NCI-H1930 (cell line): ENCODE data around the gene PGA3.
"Not testable (repeated sequence)": the region's sequence is repeated elsewhere in the genome, so short reads cannot be mapped to it uniquely, and the experiment has no call there.

Experiments used
- DNase-seq, 2 experiments: peaks; one replicate each; lab custom pipeline; 2025; lab: John Stamatoyannopoulos, UW

The PGA3 gene

GRCh38 chr11:61210629-61211028 lies 7.3 kb downstream of the PGA3 start:
- DNase-seq: not testable (repeated sequence)

GRCh38 chr11:61211327-61211952 lies 8.1 kb downstream of the PGA3 start:
- not testable (repeated sequence) for DNase-seq

DNA sequence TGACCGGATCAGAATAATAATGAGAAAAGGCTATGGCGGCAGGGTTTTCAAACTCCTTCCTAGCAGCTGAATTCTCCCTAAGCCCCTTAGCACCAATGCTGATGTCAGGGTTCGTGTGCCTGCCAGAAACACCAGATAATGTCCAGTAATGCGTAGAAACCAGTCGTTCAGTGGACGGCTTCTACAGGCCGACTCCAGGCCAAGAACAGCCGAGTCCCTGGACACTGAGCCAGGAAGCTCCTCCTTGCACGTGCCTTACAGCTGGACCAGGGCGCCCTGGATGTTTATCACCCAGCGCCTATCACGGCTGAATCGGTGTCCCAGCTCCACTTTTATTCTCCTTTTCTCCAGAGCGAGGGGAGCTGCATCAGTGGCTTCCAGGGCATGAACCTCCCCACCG lies 8.9 kb downstream of the PGA3 start:
- DNase-seq: not testable (repeated sequence)

DNA sequence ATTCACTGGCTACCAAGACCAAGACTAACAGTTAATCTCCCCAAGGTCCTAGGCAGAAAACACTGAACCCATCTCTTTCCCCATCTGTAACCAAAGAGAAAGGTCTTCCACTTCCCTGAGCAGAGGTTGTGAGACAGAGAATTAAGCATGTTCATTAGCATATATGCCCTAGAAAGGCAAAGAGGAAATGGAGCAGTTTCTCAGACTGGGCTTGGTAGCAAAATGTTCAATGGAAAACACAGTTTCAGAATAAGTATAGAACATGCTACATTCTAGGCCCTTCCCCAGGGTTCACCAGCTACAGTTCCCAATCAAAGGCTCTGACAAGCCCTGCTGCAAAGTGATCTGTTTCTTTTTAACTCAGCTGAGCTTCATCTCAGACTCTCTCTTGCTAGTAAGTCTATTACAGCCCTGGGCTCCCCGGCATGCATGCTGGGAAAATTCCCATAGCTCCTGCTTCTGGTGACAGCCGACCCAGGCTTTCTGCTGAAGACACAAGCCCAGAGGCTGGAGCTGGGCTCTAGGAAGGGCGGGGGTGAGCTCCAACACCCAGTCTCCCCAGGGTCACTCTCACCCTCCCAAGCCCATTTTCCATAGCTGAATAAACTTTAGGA lies 10.5 kb downstream of the PGA3 start:
- not testable (repeated sequence) for DNase-seq

DNA sequence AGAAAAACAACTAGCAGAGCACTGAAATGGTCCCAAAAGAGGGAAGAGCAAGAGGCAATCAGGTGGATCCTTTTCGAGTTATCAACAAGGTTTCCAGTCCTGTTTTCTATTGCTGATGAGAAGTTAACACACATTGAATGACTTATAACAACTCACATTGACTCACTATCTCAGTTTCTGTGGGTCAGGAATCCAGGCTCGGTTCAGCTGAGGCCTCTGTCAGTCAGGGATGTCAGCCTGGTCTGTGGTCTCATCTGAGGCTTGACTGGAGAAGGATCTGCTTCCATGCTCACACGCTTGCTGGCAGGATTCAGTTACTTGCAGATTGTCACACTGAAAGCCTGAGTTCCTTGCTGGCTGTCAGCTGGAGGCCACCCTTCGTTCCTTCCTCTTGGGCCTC lies 15.0 kb downstream of the PGA3 start:
- not testable (repeated sequence) for DNase-seq

GRCh38 chr11:61219016-61219415 lies 15.7 kb downstream of the PGA3 start:
- DNase-seq: not testable (repeated sequence)

GRCh38 chr11:61222047-61222446 lies 18.7 kb downstream of the PGA3 start, which contains the start of gene PGA4:
Gene PGA4 (plus strand): TSS chr11:61222347. CDS start chr11:61222401, 54 bp downstream.
- DNase-seq: not testable (repeated sequence)

GRCh38 chr11:61222692-61223091 lies 19.4 kb downstream of the PGA3 start:
- DNase-seq: not testable (repeated sequence)

GRCh38 chr11:61226457-61227137 lies 23.3 kb downstream of the PGA3 start:
- DNase-seq: not testable (repeated sequence)

DNA sequence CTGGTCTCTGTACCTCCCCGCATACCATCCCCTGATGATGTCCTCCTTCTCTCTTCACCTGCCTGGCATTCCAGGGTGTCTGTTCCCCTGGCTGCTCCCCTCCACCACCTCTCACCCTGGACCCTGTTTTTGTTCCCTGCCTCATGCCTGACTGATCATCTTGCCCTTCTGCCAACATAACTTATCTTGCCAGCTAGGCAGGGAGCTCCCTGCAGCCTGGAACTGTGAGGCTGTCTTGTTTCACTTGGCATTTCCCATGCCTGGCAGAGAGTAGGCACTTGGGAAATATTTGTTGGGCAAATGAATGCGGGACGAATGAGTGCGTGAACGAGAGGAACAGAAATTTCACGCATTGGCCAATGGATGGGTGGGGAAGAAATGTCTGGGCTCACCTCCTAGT lies 26.1 kb downstream of the PGA3 start:
- DNase-seq: not testable (repeated sequence)

DNA sequence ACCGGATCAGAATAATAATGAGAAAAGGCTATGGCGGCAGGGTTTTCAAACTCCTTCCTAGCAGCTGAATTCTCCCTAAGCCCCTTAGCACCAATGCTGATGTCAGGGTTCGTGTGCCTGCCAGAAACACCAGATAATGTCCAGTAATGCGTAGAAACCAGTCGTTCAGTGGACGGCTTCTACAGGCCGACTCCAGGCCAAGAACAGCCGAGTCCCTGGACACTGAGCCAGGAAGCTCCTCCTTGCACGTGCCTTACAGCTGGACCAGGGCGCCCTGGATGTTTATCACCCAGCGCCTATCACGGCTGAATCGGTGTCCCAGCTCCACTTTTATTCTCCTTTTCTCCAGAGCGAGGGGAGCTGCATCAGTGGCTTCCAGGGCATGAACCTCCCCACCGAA lies 27.7 kb downstream of the PGA3 start:
- DNase-seq: not testable (repeated sequence)

- DNase-seq: not testable (repeated sequence)
These were observed 28.3 kb downstream of the PGA3 start for GRCh38 chr11:61231585-61231984.

GRCh38 chr11:61232548-61233145 lies 29.3 kb downstream of the PGA3 start:
- not testable (repeated sequence) for DNase-seq

DNA sequence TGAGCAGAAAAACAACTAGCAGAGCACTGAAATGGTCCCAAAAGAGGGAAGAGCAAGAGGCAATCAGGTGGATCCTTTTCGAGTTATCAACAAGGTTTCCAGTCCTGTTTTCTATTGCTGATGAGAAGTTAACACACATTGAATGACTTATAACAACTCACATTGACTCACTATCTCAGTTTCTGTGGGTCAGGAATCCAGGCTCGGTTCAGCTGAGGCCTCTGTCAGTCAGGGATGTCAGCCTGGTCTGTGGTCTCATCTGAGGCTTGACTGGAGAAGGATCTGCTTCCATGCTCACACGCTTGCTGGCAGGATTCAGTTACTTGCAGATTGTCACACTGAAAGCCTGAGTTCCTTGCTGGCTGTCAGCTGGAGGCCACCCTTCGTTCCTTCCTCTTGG lies 33.8 kb downstream of the PGA3 start:
- DNase-seq: not testable (repeated sequence)

DNA sequence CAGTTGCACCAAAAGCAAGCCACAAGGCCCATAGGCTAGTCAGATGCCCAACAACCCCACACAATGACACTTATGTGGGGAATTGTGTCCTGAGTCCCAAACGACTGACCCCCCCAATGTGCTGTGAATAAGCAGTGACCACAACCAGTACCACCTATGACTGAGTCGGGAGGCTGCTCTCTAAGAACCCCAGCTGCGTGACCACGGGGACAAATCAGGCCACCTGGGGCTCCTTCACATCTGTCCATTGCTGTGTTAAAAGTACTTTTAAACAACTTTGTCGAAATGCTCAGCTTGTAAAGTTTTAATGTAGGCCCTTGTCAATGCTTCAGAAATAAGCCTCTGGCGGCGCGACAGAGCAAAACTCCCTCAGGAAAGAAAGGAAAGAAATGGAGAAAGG lies 37.0 kb downstream of the PGA3 start:
- not testable (repeated sequence) for DNase-seq

DNA sequence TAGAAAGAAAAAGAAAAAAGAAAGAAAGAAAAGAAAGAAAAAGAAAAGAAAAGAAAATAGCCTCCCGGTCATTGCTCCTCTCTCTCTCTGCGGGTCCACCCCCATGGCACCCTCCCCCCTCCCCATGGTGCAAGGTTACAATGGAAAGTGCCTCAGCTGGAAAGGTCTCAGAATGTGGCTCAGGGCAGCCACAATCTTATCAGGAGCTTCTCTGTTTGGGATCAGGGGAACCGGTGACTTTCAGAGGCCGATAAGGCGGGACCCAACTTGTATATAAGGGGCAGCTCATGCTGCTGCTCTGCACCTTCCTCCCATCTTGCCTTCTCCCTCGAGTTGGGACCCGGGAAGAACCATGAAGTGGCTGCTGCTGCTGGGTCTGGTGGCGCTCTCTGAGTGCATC lies 37.6 kb downstream of the PGA3 start, which contains the start of gene PGA5:
Gene PGA5, plus strand, starts transcription at position 301 of the 400 bp plus-strand sequence. Its CDS starts 52 bp downstream, at position 353.
- DNase-seq: not testable (repeated sequence)

- DNase-seq: not testable (repeated sequence)
These were observed 38.2 kb downstream of the PGA3 start for GRCh38 chr11:61241526-61241925.

- DNase-seq: not testable (repeated sequence)
These were observed 42.1 kb downstream of the PGA3 start for GRCh38 chr11:61245284-61245964.

GRCh38 chr11:61248071-61248470 lies 44.8 kb downstream of the PGA3 start:
- DNase-seq: not testable (repeated sequence)

- DNase-seq: not testable (repeated sequence)
These were observed 45.9 kb downstream of the PGA3 start for GRCh38 chr11:61249201-61249600.
